Activated CD4-positive, alpha-beta T cell treated with anti-CD3 and anti-CD28 coated beads, Interleukin-2, amount 50 U/mL, for 24 hours (primary cell): ENCODE results near the gene BSPRY.
"Not testable (repeated sequence)": the region's sequence is repeated elsewhere in the genome, so short reads cannot be mapped to it uniquely, and the experiment has no call there.

Source experiments
- DNase-seq, 2 donors: peaks; one replicate each; pipeline ENCODE4 v3.0.0-alpha.2; 2020; ENCODE audit warnings: low read depth in 1 of 2, low spot score in 1 of 2

Gene BSPRY

DNA sequence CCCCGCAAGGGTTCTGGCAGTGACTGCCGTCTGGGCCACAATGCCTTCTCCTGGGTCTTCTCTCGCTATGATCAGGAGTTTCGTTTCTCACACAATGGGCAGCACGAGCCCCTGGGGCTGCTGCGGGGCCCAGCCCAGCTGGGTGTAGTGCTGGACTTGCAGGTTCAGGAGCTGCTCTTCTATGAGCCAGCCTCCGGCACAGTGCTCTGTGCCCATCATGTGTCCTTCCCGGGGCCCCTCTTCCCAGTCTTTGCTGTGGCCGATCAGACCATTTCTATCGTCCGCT, 20.5 kb downstream of the BSPRY start:
- DNase-seq: no peak

DNA sequence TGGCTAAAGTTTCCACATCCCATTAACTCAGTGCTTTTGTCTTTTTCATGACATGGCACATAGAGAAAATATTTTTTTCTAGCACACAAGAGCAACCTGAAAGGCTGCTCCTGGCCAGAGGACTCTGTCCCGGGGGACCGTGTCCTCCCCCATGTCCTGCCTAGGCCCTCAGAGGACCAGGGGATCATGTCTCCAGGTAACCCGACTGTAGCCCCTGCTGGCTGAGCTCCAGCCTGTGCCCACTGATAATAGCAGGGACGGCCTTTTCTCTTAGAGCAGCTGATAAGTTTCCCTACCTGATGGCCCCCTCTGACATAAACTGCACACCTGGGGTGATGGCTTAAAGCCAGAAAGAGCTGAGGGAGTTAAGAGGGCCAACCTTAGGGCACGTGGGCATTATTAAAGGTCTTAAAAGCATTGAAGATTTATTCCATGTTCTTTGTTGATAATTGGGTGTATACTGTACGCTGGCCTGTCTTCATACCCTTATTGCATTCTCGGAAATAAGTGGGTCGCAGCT, 21.5 kb downstream of the BSPRY start:
- no peak for DNase-seq

DNA sequence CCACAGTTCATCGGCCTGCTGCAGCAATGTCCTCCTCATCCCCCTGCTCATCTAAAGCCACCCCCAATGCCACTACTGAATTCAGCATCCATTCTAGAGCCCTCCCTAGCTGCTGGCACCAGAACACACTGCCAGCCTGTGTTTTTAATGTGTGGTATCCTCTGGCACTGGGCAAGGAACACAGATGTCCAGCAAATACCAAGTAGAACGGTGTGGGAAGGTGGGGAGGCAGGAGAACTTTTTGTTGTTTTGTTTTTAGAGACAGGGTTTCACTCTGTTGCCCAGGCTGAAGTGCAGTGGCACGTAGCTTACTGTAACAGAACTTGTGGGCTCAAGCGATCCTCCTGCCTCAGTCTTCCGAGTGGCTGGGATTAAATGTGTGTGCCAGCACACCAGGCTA, 22.7 kb downstream of the BSPRY start:
- no peak for DNase-seq

DNA sequence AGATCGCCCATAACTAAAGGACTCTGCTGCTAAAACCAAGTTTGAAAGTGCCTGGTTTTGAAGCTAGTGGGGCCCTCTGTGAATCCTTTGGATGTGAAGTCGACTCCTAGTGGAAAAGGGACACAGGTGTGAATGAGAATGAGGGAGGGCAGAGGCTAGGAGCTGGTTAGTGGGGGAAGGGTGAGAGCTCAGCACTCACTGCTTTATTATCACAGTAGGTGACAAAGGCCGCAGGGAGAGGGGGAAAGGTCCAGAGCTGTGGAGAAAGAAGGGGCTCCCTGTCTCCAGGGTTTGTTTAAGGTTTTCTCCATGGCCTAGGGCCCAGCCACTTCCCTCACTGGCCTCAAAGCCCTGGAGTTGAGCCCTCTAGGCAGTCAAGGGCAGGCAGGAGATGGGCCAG, 23.9 kb downstream of the BSPRY start:
- no peak for DNase-seq

DNA sequence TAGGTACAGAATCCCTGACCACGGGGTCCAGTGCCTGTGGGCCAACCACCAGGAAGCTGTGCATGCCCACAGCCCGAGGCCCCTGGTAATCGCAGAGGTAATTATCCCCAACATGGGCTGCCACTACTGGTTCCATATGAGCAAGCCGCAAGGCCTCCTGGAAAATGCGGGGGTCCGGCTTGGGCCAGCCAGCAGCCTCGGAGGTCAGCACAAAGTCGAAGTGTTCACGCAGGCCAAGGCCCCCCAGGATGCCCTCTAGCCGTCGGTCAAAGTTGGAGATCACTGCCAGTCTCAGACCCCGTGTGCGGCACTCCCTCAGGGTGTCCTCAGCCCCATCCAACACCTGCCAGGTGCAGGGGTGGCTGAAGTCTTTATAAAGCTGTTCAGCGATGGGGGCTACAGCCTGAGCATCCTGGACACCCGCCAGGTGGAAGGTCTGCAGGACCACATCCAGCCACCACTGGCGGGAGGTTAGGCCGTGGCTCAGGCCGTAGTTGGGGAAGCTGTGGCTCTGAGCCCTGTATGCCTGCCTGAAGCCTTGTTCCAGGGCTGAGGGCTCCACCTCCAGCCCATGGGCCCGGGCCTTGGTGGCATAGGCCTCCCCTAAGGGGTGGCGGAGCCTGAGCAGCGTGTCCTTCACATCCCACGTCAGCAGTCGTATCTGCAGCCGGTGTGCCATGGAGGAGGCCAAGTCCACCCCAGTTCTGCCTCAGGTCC, 24.5 kb downstream of the BSPRY start:
- no peak for DNase-seq

DNA sequence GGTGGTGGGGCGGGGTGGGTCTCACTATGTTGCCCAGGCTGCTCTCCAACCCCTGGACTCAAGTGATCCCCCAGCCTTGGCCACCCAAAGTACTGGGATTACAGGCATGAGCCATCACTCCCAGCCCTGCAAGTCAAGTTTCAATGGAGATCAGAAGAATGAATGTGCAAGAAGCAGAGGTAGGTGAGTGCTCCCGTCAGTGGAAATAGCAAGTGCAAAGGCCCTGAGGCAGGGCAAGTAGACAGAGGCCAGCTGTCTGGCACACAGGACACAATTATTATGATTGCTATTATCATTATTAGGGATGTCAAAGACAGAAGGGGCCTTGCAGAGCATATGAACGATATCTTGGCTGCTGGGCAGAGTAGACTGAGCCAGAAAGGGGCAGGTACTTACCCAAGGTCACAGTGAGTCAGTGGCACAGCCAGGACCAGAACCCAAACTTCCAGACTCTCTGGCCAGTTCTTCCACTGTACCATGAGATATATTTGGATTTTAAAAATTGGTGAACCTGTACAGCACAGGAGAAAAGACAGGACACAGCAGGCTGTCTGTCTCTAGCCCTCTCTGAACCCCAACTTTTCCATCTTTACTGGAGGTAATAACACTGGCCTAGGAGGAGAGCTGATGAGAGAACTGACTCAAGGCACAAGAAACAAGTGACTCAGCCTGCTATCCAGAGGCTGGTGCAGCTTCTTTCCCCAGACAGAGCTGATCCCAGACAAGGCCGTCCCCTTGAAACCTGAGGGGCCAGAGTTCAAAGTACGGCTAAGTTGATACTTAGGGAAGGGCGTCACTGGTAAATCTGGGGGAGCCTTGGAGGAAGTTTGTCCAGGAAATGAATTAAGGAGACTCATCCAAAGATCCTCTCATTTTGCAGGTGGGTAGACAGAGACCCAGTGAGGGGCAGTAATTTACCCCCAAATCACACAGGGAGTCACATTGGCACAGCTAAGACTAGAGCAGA, 26.0 kb downstream of the BSPRY start:
- DNase-seq: no peak

DNA sequence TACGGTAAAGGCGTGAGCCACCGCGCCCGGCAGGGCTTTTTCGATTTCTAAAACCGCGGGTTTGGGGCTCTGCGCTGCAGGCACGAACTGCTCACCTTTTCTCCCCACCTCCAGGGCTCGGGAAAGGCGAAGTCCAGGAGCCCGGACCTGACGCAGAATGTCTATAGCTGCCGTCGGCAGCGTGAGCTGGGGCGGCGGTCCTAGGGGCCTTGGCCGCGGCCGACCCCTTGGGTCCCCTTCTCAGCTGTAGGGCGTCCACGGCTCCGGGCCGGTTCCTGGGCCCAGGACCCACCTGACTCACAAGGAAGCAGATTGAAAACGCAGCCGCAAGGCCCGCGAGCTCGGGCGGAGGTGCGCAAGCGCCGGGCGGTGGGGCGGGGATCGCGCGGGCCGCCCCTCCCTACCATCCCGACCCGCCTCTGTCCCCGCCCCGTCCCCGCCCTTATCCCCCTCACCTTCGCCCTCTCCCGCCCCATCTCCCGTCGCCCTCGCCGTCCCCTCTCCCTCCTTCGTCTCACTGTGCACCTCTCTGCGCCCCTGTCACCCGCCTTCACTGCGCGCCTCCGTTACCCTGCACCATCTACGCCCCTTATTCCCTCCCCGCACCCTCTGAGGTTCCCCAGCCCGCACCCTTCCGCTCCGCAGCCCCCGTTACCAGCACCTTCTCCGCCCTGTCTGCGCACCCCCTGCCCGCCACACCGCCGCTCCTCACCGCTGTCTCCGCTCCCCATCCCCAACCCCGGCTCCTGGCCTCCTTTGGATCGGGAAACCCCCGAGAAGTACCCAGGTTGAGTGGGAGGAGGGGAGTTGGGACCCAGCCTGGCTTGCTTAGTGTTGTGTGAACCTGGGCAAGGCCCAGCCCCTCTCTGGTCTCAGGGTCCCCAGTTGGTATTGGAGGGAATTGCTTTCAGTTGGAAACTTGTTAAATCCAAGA, 27.6 kb downstream of the BSPRY start, which contains the start of gene HDHD3:
Gene HDHD3, minus strand, starts transcription at position 353 of the 934 bp plus-strand sequence. CDS start 2,632 bp downstream, outside the sequence.
- peak; percentile 41 to 66 for DNase-seq

DNA sequence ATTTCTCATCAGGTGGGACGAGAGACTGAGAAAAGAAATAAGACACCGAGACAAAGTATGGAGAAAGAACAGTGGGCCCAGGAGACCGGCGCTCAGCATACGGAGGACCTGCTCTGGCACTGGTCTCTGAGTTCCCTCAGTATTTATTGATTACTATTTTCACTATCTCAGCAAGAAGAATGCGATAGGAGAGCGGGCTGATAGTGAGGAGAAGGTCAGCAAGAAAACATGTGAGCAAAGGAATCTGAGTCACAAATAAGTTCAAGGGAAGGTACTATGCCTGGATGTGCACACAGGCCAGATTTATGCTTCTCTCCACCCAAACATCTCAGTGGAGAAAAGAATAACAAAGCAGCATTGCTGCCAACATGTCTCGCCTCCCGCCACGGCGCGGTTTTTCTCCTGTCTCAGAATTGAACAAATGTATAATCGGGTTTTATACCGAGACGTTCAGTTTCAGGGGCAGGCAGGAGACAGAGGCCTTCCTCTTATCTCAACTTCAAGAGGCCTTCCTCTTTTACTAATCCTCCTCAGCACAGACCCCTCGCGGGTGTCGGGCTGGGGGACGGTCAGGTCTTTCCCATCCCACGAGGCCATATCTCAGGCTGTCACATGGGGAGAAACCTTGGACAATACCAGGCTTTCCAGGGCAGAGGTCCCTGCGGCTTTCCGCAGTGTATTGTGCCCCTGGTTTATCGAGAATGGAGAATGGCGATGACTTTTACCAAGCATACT, 29.9 kb downstream of the BSPRY start:
- not testable (repeated sequence) for DNase-seq

DNA sequence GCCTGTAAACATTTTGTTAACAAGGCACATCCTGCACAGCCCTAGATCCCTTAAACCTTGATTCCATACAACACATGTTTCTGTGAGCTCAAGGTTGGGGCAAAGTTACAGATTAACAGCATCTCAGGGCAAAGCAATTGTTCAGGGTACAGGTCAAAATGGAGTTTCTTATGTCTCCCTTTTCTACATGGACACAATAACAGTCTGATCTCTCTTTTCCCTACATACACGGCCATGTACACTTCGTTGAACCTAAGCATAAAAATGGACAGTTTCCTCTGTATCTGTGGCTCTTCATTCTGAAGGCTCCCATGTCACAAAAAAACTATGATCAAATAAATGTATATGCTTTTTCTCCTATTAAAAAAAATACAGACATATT, 30.5 kb downstream of the BSPRY start:
- DNase-seq: not testable (repeated sequence)

DNA sequence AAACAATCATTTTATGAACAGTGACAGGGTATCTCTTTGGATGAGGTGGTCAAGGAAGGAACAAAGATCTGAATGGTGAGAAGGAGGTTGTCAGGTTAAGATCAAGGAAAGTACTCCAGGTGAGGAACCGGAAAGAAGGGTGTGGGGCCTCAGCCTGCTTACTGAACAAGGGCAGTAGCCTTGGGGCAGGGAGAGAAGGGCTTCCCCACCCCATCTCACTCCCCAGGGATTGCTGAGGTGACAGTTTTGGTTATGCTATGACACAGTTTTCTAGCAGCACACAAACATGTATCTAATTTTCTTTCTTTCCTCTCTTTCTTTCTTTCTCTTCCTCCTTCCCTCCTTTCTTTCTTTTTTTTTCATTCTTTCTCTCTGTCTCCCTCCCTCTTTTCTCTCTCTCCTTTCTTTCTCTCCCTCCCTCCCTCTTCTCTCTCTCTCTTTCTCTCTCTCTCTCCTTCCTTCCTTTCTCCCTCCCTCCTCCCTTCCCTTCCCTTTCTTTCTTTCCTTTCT, 31.6 kb downstream of the BSPRY start:
- no peak for DNase-seq

DNA sequence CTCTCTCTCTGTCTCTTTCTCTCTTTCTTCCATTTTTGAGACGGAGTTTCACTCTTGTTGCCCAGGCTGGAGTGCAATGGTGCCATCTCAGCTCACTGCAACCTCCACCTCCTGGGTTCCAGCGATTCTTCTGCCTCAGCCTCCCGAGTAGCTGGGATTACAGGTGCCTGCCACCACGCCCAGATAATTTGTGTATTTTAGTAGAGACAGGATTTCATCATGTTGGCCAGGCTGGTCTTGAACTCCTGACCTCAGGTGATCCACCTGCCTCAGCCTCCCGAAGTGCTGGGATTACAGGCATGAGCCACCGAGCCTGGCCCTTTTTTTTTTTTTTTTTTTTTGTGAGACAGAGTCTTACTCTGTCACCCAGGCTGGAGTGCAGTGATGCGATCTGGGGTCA, 32.1 kb downstream of the BSPRY start:
- not testable (repeated sequence) for DNase-seq

DNA sequence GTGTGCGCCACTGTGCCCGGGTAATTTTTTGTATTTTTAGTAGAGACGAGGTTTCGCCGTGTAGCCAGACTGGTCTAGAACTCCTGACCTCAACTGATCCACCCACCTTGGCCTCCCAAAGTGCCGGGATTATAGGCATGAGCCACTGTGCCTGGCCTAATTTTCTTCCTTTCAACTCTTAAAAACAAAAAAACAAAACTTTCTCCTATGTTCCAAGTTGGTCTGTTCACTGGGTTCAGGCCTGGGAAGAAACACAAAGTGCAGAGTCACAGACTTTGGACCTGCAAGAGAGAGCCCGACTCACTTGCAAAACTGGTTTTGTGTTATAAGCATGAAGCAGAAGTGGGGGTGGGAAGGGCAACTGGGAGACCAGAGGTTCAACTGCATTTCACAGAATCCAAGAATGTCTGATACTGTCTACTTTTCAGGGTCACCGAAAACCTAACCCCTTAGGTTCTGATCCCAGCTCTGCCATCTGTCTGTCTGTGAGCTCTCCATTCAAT, 32.6 kb downstream of the BSPRY start:
- no peak for DNase-seq

DNA sequence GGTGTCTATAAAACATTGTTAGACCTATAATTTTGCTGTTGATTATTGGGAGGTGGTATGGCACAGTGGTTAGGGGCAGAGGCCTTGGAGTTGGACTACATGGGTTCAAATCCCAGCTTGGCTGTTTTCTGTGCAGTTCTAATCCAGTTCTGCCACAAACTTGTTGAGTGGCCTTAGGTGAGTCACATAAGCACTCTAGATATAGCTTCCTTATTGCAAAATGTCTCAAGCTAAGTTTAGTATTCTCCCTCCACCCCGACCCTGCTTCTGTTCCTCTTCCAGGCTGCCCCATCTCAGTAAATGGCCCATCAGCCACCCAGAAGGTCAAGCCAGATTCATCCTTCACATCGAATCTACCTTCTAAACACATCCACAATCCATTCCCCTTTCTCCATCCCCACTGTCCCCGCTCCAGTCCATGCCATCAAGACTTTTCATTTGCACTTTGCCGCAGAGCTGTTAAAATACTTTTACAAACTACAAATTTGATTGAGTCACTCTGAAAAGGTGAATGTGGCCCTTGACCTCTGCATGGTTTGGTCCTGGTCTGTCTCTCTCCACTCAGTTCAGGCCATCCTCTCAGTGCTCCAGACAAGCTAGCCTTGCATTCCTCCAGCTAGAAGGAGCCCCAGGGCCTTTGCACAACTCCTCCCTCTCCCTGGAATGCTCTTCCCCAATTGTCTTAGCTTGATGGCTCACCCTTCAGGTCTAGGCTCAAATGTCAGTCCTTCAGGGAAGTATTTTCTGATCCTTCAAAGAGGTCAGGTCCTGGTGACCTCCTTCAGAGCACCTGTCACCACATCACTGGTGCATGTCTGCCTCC, 37.4 kb downstream of the BSPRY start:
- DNase-seq: no peak

DNA sequence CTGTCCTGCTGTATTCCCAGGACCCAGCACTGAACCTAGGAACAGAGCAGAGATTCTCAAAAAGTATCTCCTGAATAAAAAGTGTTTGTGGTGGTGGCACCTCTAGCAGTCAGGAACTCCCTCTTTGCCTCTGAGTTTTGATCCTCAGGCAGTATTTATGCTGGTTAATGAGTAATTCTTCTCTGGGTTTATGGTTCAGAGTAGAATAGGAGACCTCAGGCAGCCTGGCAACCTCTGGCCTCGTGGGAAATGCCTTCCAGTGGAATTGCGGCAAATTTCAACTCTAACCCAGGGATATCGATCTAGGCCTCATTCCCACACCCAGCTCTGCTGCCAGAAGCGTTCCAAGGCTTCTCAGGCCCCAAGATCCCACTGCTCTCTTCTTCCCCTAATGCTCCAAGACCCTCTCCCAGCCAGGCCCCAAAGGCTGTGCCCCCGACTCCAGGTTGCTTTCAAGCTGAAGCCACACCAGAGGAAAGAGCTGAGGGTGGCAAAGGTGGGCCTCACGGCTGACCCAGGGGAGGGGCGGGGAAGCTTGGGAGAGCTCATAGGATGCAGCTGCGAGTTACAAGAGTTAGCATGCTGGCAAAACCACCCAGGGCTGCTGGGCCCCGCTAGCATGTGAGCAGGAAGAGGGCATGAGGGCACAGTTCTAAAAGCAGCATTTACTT, 38.4 kb downstream of the BSPRY start:
- no peak for DNase-seq

DNA sequence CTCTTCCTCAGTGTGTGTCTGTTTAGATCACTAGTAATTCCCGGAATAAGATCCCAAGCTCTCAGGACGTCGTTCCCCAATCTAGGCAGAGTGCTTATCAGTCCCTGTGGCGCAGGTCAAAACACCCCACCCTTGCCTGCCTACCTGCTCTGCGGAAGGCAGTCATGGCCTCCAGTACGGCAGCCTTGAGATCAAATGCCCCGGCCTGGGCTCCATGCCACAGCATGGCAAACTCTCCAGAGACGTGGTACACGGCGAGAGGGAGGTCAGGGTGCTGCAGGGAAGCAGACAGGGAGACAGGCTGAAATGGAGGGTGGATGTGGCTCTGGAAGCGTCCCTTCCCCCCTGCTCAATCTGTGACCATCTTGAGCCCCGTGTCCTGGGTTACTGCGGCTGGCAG, 39.5 kb downstream of the BSPRY start:
- DNase-seq: no peak

DNA sequence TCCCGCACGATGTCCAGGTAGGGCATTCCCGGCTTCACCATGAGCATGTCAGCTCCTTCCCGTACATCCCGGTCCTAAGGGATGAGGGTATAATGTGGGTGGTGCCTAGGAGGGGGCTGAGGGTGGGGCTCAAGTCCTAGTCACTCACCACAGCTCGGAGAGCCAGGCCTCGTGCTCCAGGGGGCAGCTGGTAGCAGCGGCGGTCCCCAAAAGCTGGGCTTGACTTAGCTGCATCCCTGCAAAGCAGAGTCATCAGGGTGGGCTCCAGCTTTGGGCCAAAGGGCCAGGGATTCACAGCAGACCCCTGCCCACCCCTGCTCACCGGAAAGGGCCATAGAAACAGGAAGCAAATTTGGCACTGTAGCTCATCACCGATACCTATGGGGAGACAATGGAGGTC, 40.1 kb downstream of the BSPRY start:
- DNase-seq: no peak

DNA sequence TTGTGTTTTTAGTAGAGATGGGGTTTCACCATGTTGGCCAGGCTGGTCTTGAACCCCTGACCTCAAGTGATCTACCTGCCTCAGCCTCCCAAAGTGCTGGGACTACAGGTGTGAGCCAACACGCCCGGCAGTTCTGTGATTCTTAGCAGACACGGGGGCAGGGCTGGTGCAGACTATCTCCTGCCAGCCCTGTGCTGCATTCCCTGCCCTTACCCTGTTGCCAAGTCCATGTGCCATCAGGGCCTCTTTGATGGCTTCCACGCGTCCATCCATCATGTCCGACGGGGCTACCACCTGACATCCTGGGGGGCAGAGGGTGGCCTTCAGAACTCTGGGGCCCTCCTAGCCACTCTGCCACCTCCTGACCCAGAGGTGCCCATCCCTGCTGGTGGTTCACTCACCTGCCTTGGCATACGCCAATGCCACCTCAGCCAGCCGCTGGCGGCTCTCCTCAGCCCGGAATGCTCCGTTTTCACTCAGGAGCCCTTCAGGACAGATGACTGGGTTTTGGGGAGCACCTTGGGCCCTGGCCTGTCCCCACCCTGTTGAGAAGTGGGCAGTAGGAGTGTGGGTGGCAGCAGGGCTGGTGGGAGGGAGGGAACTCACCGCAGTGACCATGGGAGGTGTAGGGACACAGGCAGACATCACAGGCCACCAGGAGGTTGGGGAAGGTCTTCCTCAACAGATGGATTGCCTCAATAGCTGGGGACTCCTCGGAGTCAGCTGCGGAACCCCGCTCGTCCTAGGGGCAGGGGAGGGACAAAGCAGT, 41.0 kb downstream of the BSPRY start:
- no peak for DNase-seq

DNA sequence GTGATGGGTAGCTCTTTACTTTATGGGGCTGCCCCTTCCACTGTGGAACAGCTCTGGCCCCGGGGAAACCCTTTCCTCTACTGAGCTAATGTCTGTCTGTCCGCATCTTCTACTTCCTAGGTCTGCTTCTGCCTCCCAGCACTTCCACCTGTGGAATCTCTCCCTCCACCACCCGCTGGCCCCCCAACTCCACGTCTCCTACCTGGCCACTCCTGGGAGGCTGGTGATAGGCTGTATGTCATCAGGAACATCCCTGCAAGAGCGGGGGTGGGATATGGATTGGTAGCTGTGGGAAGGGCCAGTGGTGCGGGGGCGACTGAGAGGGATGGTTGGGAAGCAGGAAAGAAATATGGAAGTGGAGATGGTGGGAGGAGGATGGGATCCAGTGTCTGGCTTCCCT, 42.6 kb downstream of the BSPRY start:
- no peak for DNase-seq
